HepG2 (cell line): Measurements from ENCODE around the gene COPS4. TPM values are rescaled to one million over a fixed set of nuclear protein-coding genes. Genes with fewer than 3 reads are reported as not detected.

ENCODE experiments used
- ATAD3A ChIP-seq: sonication (generic); formaldehyde crosslinking; IDR thresholded peaks from 2 replicates; pipeline ENCODE4 v1.4.0; 2020; ENCODE audit warnings: missing genetic modification reagents
- HCFC1 ChIP-seq: fragments of 150-350 bp; IDR thresholded peaks from 2 replicates; pipeline ENCODE4 v1.6.1; 2014; ENCODE audit warnings: low read depth, low read length
- IKZF5 ChIP-seq: IDR thresholded peaks from 2 replicates; pipeline ENCODE4 v1.6.1; 2018; ENCODE audit warnings: missing genetic modification reagents, mild to moderate bottlenecking, missing compliant biosample characterization
- KAT2B ChIP-seq: fragments of 150-350 bp; IDR thresholded peaks from 2 replicates; pipeline ENCODE4 v1.6.1; 2014; ENCODE audit warnings: low read depth, low read length, borderline replicate concordance
- MED8 ChIP-seq: sonication (generic); formaldehyde crosslinking; IDR thresholded peaks from 2 replicates; pipeline ENCODE4 v1.8.1; 2023; ENCODE audit warnings: mild to moderate bottlenecking, missing genetic modification reagents; ENCODE audit not compliant: insufficient replicate concordance
- NR2F6 ChIP-seq, 2 experiments: IDR thresholded peaks; 2 replicates each; pipeline ENCODE4 v1.6.1; 2016; ENCODE audit warnings: antibody characterized with exemption in 1 of 2, mild to moderate bottlenecking in 1 of 2
- PPARG ChIP-seq: conservative IDR thresholded peaks from 2 replicates; pipeline ENCODE4 v1.6.1; 2016; ENCODE audit warnings: missing biosample characterization, missing genetic modification reagents
- RCOR2 ChIP-seq: IDR thresholded peaks from 2 replicates; pipeline ENCODE4 v1.6.1; 2016; ENCODE audit warnings: missing biosample characterization, missing genetic modification reagents
- RXRA ChIP-seq: sonication (generic); formaldehyde crosslinking; IDR thresholded peaks from 2 replicates; pipeline ENCODE4 v1.5.1; 2020; ENCODE audit warnings: missing genetic modification reagents
- SMC3 ChIP-seq: IDR thresholded peaks from 2 replicates; pipeline ENCODE4 v1.6.1; 2011; ENCODE audit warnings: low read length, improper control_type of control experiment
- SP1 ChIP-seq, 2 experiments: fragments of 450-650 bp in 1 of 2; sonication (generic) in 1 of 2; formaldehyde crosslinking in 1 of 2; IDR thresholded peaks; 2 replicates each; pipeline versions ENCODE4 v1.4.0 to v1.6.1; 2016 to 2020; ENCODE audit warnings: missing genetic modification reagents in 1 of 2
- SP2 ChIP-seq: sonication (generic); formaldehyde crosslinking; IDR thresholded peaks from 2 replicates; pipeline ENCODE4 v1.5.1; 2020; ENCODE audit warnings: mild to moderate bottlenecking, missing genetic modification reagents
- TARDBP ChIP-seq: sonication (generic); formaldehyde crosslinking; IDR thresholded peaks from 2 replicates; pipeline ENCODE4 v1.8.0; 2022; ENCODE audit warnings: mild to moderate bottlenecking, missing genetic modification reagents
- YY1 ChIP-seq: IDR thresholded peaks from 2 replicates; pipeline ENCODE4 v1.6.1; 2011; ENCODE audit warnings: low read length, low read depth, moderate library complexity, mild to moderate bottlenecking; ENCODE audit not compliant: insufficient read depth, insufficient replicate concordance
- ZBTB3 ChIP-seq: sonication (generic); formaldehyde crosslinking; IDR thresholded peaks from 2 replicates; pipeline ENCODE4 v1.4.0; 2020; ENCODE audit warnings: low read depth, mild to moderate bottlenecking, moderate library complexity, missing genetic modification reagents, borderline replicate concordance
- ZBTB39 ChIP-seq: sonication (generic); formaldehyde crosslinking; IDR thresholded peaks from 2 replicates; pipeline ENCODE4 v1.5.0; 2020; ENCODE audit warnings: missing genetic modification reagents
- ZC3H13 ChIP-seq: sonication (generic); formaldehyde crosslinking; IDR thresholded peaks from 2 replicates; pipeline ENCODE4 v1.8.1; 2023; ENCODE audit warnings: mild to moderate bottlenecking, missing genetic modification reagents, moderate library complexity
- ZFP91 ChIP-seq: sonication (generic); formaldehyde crosslinking; IDR thresholded peaks from 2 replicates; pipeline ENCODE4 v1.9.0; 2022; ENCODE audit warnings: missing genetic modification reagents, mild to moderate bottlenecking, borderline replicate concordance
- ZKSCAN8 ChIP-seq: IDR thresholded peaks from 2 replicates; pipeline ENCODE4 v1.6.1; 2016; ENCODE audit warnings: borderline replicate concordance, missing genetic modification reagents, missing compliant biosample characterization
- ZMYM2 ChIP-seq: sonication (generic); formaldehyde crosslinking; IDR thresholded peaks from 2 replicates; pipeline ENCODE4 v1.8.0; 2022; ENCODE audit warnings: mild to moderate bottlenecking, missing genetic modification reagents
- ZNF205 ChIP-seq: IDR thresholded peaks from 2 replicates; pipeline ENCODE4 v1.6.1; 2018; ENCODE audit warnings: missing biosample characterization, missing genetic modification reagents
- ZNF546 ChIP-seq: sonication (generic); formaldehyde crosslinking; conservative IDR thresholded peaks from 2 replicates; pipeline ENCODE4 v1.8.1; 2023; ENCODE audit warnings: mild to moderate bottlenecking, missing genetic modification reagents
- ZNF816 ChIP-seq: sonication (generic); formaldehyde crosslinking; IDR thresholded peaks from 2 replicates; pipeline ENCODE4 v1.8.0; 2022; ENCODE audit warnings: missing genetic modification reagents, mild to moderate bottlenecking, borderline replicate concordance
- ZNF878 ChIP-seq: sonication (generic); formaldehyde crosslinking; IDR thresholded peaks from 2 replicates; pipeline ENCODE4 v1.8.1; 2023; ENCODE audit warnings: mild to moderate bottlenecking, missing genetic modification reagents, moderate library complexity
- ZSCAN29 ChIP-seq: sonication (generic); formaldehyde crosslinking; conservative IDR thresholded peaks from 2 replicates; pipeline ENCODE4 v1.4.0; 2020; ENCODE audit warnings: mild to moderate bottlenecking, missing genetic modification reagents
- polyA plus RNA-seq, 8 experiments: library from polyadenylated mRNA; depleted of rRNA in 3 of 8; stranded (reverse) in 7 of 8; unstranded in 1 of 8; fragments of >200 nt; fragmentation: Illumina TruSeq in 4 of 8; extraction: Trizol in 4 of 8; gene quantifications; 2 replicates each; pipeline versions ENCODE4 v1.2.1 to v1.2.3, GENCODE V29; 2011 to 2016; ENCODE audit warnings: low read depth in 4 of 8, missing spikeins in 1 of 8, mixed read lengths in 1 of 8; ENCODE audit not compliant: insufficient read depth in 1 of 8
- total RNA-seq, 5 experiments: library from RNA; depleted of rRNA; stranded (reverse); fragments of >200 nt; fragmentation: Illumina TruSeq; extraction: Trizol; gene quantifications; 2 replicates each; pipeline ENCODE4 v1.2.3, GENCODE V29; 2016; ENCODE audit warnings: low read depth in 1 of 5
- TF ChIP-seq, protein P1 (sequence below): sonication (generic); formaldehyde crosslinking; IDR thresholded peaks from 2 replicates; pipeline ENCODE4 v1.4.0; 2020; ENCODE audit warnings: mild to moderate bottlenecking, missing genetic modification reagents

Gene COPS4
- total and polyA plus RNA-seq, 2 of the 13 experiments (the other 11 are each of a cell fraction or from before 2014, with no cell fraction given), result 28.8 to 52.5 TPM

- TF ChIP-seq MED8 (peak; percentile 40), TARDBP (CRISPR knock-in tag) (no peak), ATAD3A (no peak), ZFP91 (no peak), ZNF205 (no peak), NR2F6 (IDR thresholded peaks at IDR 0.05) (no peak), NR2F6 (CRISPR knock-in tag; IDR thresholded peaks at IDR 0.05) (no peak), HCFC1 (no peak), IKZF5 (no peak), ZNF878 (CRISPR knock-in tag) (no peak), YY1 (no peak), SP2 (CRISPR knock-in tag) (no peak), PPARG (no peak), RXRA (CRISPR knock-in tag) (no peak), SP1 (IDR thresholded peaks at IDR 0.05) (no peak), SP1 (CRISPR knock-in tag; IDR thresholded peaks at IDR 0.05) (no peak), ZBTB3 (CRISPR knock-in tag) (no peak), SMC3 (no peak), ZBTB39 (CRISPR knock-in tag) (no peak), ZSCAN29 (CRISPR knock-in tag) (no peak), ZNF816 (no peak), ZNF546 (no peak), RCOR2 (CRISPR knock-in tag) (no peak), ZMYM2 (CRISPR knock-in tag) (no peak), ZKSCAN8 (CRISPR knock-in tag) (no peak), KAT2B (no peak), ZC3H13 (peak; percentile 48; the same call in 1 of the 2 replicates)
- TF ChIP-seq, protein P1, sequence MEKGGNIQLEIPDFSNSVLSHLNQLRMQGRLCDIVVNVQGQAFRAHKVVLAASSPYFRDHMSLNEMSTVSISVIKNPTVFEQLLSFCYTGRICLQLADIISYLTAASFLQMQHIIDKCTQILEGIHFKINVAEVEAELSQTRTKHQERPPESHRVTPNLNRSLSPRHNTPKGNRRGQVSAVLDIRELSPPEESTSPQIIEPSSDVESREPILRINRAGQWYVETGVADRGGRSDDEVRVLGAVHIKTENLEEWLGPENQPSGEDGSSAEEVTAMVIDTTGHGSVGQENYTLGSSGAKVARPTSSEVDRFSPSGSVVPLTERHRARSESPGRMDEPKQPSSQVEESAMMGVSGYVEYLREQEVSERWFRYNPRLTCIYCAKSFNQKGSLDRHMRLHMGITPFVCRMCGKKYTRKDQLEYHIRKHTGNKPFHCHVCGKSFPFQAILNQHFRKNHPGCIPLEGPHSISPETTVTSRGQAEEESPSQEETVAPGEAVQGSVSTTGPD (CRISPR knock-in tag), result no peak
These were observed 22.7 kb upstream of the COPS4 start (continued) for GRCh38 chr4:83012200-83012686.
